GM21723 (cell line): ENCODE results near the gene ST6GALNAC2.
"Not testable (repeated sequence)": the region's sequence is repeated elsewhere in the genome, so short reads cannot be mapped to it uniquely, and the experiment has no call there.

Source experiments
- ATAC-seq: cut with Tn5 transposase; IDR thresholded peaks from one replicate; pipeline ENCODE4 v1.9.1; 2021; ENCODE audit warnings: mild to moderate bottlenecking, moderate library complexity; ENCODE audit not compliant: unreplicated experiment

ST6GALNAC2 gene

GRCh38 chr17:76529224-76530094, 56.2 kb downstream of the ST6GALNAC2 start:
- no peak for ATAC-seq

- ATAC-seq: no peak
Measured at GRCh38 chr17:76528528-76529223, 57.0 kb downstream of the ST6GALNAC2 start.

GRCh38 chr17:76528156-76528527, 57.5 kb downstream of the ST6GALNAC2 start:
- ATAC-seq: peak; percentile 50

GRCh38 chr17:76527430-76528111, 58.1 kb downstream of the ST6GALNAC2 start:
- peak; percentile 48 for ATAC-seq

DNA sequence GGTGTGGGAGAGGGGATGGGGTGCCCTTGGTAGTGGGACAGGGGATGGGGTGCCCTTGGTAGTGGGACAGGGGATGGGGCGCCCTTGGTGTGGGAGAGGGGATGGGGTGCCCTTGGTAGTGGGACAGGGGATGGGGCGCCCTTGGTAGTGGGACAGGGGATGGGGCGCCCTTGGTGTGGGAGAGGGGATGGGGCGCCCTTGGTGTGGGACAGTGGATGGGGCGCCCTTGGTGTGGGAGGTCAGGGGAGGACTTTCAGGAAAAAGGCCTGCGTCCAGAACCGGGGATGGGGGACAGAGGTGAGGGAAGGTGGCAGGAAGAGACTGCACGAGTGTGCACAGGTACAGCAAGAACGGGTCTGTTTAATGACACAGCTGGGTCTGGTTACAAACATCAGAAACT, 58.6 kb downstream of the ST6GALNAC2 start:
- ATAC-seq: not testable (repeated sequence)

DNA sequence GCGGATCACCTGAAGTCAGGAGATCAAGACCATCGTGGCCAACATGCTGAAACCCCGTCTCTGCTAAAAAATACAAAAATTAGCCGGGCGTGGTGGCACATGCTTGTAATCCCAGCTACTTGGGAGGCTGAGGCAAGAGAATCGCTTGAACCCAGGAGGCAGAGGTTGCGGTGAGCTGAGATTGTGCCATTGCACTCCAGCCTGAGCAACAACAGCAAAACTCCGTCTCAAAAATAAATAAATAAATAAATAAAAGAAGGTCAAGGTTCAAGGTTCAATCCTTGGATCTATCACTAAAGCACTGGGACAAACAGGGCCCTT, 60.2 kb downstream of the ST6GALNAC2 start:
- ATAC-seq: not testable (repeated sequence)

DNA sequence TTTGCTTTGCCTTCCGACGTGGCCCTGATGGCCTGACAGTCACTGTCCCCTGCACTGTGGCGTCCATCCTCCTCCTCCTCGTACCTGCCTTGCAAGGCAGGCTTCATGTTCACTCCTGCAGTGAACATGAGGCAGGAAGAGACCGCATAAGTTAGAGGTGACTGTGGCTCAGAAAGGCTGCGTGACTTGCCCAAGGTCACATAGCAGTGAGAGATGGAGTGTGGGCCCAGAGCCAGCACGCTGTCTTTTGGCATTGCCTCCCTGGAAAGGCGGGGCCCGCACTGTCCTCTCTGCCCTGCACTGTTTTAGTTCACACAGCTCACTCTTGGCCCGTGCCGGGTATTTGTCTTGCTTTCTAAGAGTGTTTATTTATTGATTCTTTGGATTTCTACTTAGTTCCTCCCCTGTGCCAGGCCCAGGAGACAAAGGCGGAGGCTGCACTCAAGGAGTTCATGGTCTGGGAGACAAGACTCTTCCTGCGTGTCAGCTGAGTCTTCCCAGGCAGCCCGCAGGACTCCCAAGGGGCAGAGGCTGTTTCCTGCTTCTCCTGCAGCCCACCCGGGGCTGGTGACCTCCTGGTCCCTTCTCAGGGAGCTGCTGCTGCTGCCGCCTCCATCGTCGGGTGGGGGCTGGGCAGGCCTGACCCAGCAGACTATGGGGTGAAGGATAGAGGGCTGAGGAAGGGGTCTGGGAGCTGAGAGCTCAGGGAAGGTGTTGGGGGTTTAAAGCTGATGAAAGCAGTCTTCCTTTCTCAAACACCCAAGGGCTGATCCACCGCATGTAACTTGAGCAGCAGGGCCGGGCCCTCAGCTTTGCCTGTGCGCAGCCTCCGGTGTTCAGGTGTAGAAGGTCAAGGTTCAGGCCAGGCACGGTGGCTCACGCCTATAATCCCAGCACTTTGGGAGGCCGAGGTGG, 60.8 kb downstream of the ST6GALNAC2 start:
- no peak for ATAC-seq

- ATAC-seq: peak; percentile 65
Measured at GRCh38 chr17:76523084-76524037, 62.3 kb downstream of the ST6GALNAC2 start.

DNA sequence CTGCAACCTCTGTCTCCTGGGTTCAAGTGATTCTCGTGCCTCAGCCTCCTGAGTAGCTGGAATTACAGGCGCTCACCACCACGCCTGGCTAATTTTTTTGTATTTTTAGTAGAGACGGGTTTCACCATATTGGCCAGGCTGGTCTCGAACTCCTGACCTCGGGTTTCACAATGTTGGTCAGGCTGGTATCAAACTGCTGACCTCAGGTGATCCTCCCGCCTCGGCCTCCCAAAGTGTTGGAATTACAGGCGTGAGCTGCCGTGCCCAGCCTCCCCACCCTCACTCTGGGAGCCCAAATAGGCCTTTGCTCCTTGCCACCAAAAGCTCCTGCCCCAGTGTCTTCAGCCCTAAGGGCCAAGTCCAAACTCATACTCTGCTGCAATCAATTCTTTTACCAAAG, 64.0 kb downstream of the ST6GALNAC2 start:
- not testable (repeated sequence) for ATAC-seq

- ATAC-seq: no peak
Measured at GRCh38 chr17:76521262-76521661, 64.4 kb downstream of the ST6GALNAC2 start.

GRCh38 chr17:76519048-76519966, 66.4 kb downstream of the ST6GALNAC2 start:
- ATAC-seq: no peak

GRCh38 chr17:76517638-76518038, 68.0 kb downstream of the ST6GALNAC2 start:
- no peak for ATAC-seq
